ENCODE measurements around the gene ARHGAP26.
"Not testable (repeated sequence)": the region's sequence is repeated elsewhere in the genome, so short reads cannot be mapped to it uniquely, and the experiment has no call there.

GRCh38 chr5:143203301-143203956 lies 433.3 kb downstream of the ARHGAP26 start:
- not testable (repeated sequence) for TF ChIP-seq YY1 (IDR thresholded peaks at IDR 0.05; ENCODE audit: insufficient read depth, insufficient read length); ZNF274 (IDR thresholded peaks at IDR 0.05; ENCODE audit: low read depth, low read length); SUZ12 (IDR thresholded peaks at IDR 0.05; ENCODE audit: extremely low read depth, insufficient read depth, insufficient read length)

Measured in NT2/D1 (cell line).